ENCODE measurements around the gene TM4SF1. TPM values are rescaled to one million over a fixed set of nuclear protein-coding genes. Genes with fewer than 3 reads are reported as not detected.
A peak's percentile ranks its signal among the peaks of the same experiment; 100 is the strongest.

Gene TM4SF1
- total RNA-seq, 6 experiments from 2014 or later, result 7.9 to 63.0 (median 47.5) TPM

DNA sequence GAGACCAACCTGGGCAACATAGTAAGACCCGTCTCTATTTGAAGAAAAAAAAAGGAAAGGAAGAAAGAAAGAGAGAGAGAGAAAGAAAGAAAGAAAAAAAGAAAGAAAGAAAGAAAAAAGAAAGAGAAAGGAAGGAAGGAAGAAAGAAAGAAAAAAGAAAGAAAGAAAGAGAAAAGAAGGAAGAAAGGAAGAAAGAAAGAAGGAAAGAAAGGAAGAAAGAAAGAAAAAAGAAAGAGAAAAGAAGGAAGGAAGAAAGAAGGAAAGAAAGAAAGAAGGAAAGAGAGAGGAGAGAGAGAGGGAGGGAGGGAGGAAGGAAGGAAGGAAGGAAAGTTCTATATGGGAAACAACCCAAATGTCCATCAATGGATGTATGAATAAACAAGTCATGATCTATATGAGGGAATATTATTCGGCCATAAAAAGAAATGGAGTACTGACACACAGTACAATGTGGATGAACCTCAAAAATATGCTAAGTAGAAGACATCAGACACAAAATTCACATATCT is 28.8 kb upstream of the TM4SF1 start:
- Histone ChIP-seq H3K9me3 (no peaks in the 10 kb centered on the region), H3K27me3 (no peaks in the 10 kb centered on the region), H3K36me3 (no peaks in the 10 kb centered on the region), H3K4me1 (peaks cover 0 to 39% (median 9%) of the 10 kb centered on the region in 4 donors), H3K27ac (no peak overlapping the region), H3K4me3 (no peak overlapping the region)
- no peak for DNase-seq
- WGBS (ENCODE audit: insufficient coverage, low coverage, low lambda C conversion rate, missing lambda C conversion rate), result 86% methylated on average over 2 of the region's 2 CpGs
- TF ChIP-seq, protein P1, sequence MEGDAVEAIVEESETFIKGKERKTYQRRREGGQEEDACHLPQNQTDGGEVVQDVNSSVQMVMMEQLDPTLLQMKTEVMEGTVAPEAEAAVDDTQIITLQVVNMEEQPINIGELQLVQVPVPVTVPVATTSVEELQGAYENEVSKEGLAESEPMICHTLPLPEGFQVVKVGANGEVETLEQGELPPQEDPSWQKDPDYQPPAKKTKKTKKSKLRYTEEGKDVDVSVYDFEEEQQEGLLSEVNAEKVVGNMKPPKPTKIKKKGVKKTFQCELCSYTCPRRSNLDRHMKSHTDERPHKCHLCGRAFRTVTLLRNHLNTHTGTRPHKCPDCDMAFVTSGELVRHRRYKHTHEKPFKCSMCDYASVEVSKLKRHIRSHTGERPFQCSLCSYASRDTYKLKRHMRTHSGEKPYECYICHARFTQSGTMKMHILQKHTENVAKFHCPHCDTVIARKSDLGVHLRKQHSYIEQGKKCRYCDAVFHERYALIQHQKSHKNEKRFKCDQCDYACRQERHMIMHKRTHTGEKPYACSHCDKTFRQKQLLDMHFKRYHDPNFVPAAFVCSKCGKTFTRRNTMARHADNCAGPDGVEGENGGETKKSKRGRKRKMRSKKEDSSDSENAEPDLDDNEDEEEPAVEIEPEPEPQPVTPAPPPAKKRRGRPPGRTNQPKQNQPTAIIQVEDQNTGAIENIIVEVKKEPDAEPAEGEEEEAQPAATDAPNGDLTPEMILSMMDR (IDR thresholded peaks at IDR 0.05), result no peak
- no peak for TF ChIP-seq POLR2A (IDR thresholded peaks at IDR 0.05)
- no peak for ATAC-seq
- intact Hi-C loops (cut with DNase I), result no loop called here

DNA sequence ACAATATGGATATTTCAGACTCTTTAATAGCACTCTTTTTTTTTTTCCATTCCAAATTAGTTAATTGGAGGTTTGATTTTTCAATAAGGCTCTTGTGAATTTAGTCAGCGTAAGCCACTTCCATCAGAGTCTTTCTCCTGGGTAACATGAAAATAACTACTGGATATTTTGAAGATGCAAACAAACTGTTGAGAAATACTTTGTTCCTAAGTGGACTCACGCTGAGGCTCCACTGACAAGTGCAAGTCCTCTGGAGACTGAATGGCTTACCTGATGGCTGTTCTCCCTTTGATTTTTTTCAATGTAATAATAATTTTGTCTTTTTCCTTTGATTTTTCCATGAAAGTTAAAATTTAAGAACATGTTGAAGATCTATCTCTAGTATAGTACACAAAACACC is 26.0 kb upstream of the TM4SF1 start:
- Histone ChIP-seq H3K27me3 (no peaks in the 10 kb centered on the region), H3K9me3 (no peaks in the 10 kb centered on the region), H3K4me1 (peaks cover 0 to 51% (median 11%) of the 10 kb centered on the region in 4 donors), H3K36me3 (no peaks in the 10 kb centered on the region), H3K27ac (peak overlapping the region; percentile 15 to 85 (median 23)), H3K4me3 (no peak overlapping the region)
- DNase-seq, result no peak
- no peak for TF ChIP-seq POLR2A (IDR thresholded peaks at IDR 0.05)
- TF ChIP-seq, protein P1 (IDR thresholded peaks at IDR 0.05), result no peak
- ATAC-seq, result peak in 2 of 4 donors; percentile 29 to 37
- WGBS (ENCODE audit: insufficient coverage, low coverage, low lambda C conversion rate, missing lambda C conversion rate), result 34% methylated on average over 2 of the region's 2 CpGs
- intact Hi-C loops (cut with DNase I), result loop anchor here in 1 of 2 donors (5.0 kb wide), 1 partner anchor 69 kb away; the partner anchor contains the start of gene TM4SF4

DNA sequence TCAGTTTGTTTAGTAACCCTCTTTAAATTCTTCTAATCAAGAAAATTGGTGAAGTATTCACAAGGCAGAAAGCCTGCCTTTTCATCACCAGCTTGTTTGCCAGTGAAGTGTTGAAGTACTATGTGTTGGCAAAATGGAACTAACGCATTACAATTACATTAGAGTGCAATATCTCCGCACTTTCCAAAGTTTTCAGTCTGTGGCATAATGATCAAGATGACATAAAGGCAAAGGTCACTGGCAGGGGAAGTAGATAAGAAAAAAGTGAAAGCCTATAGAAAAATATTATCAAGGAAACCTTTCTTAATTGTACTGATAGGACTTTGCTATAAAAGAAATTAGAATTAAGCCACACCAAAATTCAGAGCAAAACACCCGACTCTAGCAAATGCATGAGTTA is 25.0 kb upstream of the TM4SF1 start:
- ATAC-seq (no peak), DNase-seq (no peak)
- 59% methylated on average over 3 of the region's 3 CpGs for whole genome bisulfite sequencing (ENCODE audit: insufficient coverage, low coverage, low lambda C conversion rate, missing lambda C conversion rate)
- H3K36me3 ChIP-seq, result no peaks in the 10 kb centered on the region
- H3K9me3 ChIP-seq, result no peaks in the 10 kb centered on the region
- TF ChIP-seq POLR2A (IDR thresholded peaks at IDR 0.05), result no peak
- TF ChIP-seq, protein P1 (IDR thresholded peaks at IDR 0.05), result no peak
- H3K4me3 ChIP-seq, result no peak overlapping the region
- intact Hi-C loops (cut with DNase I), result loop anchor here in 1 of 2 donors (5.0 kb wide), 1 partner anchor 70 kb away; the partner anchor contains the start of gene TM4SF4
- H3K27me3 ChIP-seq, result no peaks in the 10 kb centered on the region
- H3K4me1 ChIP-seq, result peaks cover 0 to 45% (median 8%) of the 10 kb centered on the region in 4 donors
- H3K27ac ChIP-seq, result peak overlapping the region; percentile 51 to 85 (median 79)

DNA sequence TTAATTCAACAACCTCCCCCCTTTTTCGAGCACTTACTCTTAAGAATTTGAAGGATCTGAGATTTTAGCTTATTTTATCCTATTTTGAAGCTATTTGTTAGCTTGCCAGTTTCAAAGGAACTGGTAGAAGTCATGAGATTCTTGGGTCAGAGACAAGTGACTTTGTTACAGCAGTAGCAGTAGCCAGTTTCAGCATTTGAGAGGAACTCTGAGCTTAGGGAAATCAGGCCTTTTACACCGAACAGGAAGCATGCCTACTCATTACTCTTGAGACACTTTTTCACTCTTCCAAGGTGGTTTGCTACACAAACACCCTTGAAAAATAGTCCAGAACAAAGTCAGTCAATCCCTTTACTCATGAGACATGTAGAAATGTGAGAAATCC is 24.5 kb upstream of the TM4SF1 start:
- no peak for DNase-seq
- intact Hi-C loops (cut with DNase I), result loop anchor here in 1 of 2 donors (5.0 kb wide), 1 partner anchor 70 kb away; the partner anchor contains the start of gene TM4SF4
- Histone ChIP-seq H3K27me3 (no peaks in the 10 kb centered on the region), H3K4me3 (no peak overlapping the region), H3K36me3 (no peaks in the 10 kb centered on the region), H3K4me1 (peaks cover 0 to 42% (median 10%) of the 10 kb centered on the region in 4 donors), H3K27ac (peak overlapping the region; percentile 51 to 85 (median 79)), H3K9me3 (no peaks in the 10 kb centered on the region)
- peak; percentile 39 to 55 (median 48) for ATAC-seq
- TF ChIP-seq, protein P1 (IDR thresholded peaks at IDR 0.05), result no peak
- TF ChIP-seq POLR2A (IDR thresholded peaks at IDR 0.05), result no peak
- 17% methylated on average over 2 of the region's 2 CpGs for WGBS (ENCODE audit: insufficient coverage, low coverage, low lambda C conversion rate, missing lambda C conversion rate)
